SH-SY5Y (cell line): ENCODE data around the gene DLG2.

Experiments used
- GATA2 ChIP-seq: IDR thresholded peaks from 2 replicates; pipeline ENCODE4 v1.6.1; 2011; ENCODE audit warnings: mild to moderate bottlenecking, low read depth, low read length
- GATA3 ChIP-seq: IDR thresholded peaks from 2 replicates; pipeline ENCODE4 v1.6.1; 2011; ENCODE audit warnings: low read depth, mild to moderate bottlenecking, low read length, moderate library complexity

Gene DLG2

DNA sequence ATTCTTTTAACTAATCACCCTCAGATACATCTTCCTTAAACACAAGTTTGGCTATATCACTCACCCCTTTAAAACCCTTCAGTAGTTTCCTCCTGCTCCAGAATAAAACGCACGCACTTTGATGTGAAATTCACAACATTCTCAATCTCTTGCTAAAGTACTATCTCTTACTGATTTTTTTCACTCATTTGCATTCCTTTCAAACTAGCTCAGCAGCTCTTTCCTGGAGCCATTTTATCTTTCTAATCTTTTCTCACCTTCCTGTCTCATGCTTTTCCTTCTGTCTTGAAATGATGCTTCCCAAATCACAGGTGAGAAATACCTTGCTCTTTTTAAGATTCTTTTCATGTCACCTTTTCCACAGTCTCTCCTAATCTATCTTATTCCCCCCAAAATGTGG, 1074.4 kb downstream of the DLG2 start:
- TF ChIP-seq GATA3 (no peak), GATA2 (no peak)

DNA sequence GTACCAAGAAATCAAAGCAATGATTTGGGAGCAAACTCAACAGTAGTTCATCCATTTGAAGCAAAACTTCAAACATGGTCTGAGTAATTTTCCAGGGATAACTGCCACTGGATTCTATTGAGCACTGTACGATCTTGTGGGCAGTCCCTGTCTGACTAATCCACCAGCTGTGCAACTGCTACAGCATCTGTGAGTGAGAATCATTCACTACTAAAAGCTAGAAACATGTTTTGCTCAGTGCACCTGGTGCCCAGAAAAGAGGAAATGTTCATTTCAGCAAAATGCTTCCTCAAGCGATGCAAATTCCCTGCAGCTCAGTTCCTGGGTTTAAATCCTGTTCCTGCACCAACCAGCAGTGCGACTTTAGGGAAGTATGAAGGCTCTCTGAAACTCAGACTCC, 1077.9 kb downstream of the DLG2 start:
- TF ChIP-seq GATA2 (no peak), GATA3 (no peak)

DNA sequence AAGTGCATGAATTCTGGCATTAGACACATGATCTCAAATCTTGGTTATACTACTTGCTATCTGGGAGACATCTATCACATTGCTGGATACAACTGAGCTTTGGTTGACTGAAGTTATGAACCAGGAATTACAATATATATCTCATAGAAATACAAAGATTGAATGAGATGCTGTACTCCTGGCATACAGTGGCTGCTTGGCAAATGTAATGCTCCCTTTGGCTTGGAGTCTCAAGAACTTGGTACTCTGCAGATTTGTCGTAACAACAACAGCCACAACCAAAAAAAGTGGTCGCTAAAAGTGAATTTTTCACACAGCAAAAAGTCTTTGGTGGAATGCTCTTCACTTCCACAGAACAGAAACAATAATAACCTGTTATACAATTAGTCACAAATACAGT, 1082.6 kb downstream of the DLG2 start:
- no peak for TF ChIP-seq GATA3
- no peak for TF ChIP-seq GATA2

DNA sequence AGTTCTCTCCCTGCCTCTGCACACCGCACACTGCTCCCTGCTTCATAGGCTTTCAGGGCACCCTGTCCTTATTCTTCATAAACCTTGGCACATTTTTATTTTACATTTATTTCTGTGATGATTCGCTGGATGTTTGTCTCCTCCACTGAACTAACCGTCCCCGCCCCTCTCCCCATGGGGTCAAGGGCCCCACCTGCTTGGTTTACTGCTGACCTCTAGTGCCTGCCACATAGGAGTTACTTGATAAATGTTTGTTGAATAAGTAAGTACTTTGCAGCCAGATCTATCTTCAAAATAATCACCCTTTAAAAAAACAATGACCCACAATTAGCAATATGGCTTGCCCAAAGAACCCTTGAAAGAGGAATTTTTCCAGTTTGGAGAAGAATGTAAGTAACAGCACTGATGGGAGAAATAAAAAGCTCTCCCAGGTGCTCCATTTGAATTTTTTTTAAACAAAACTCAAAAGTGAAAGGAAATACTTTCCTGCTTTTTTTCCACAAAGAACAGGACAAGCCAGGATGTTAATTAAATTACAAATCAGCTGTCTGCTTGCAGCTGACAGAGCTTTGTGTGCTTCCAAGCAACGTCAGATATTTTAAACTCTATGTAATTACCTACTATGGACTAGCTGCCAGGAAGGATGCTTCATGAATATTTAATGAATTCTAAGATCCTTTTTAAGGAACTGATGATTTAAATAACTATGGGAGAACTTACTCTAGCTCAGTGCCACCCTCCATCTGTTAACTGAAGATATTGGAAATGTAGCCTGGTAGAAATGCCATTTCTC, 1083.6 kb downstream of the DLG2 start:
- TF ChIP-seq GATA2, result no peak
- TF ChIP-seq GATA3, result no peak

DNA sequence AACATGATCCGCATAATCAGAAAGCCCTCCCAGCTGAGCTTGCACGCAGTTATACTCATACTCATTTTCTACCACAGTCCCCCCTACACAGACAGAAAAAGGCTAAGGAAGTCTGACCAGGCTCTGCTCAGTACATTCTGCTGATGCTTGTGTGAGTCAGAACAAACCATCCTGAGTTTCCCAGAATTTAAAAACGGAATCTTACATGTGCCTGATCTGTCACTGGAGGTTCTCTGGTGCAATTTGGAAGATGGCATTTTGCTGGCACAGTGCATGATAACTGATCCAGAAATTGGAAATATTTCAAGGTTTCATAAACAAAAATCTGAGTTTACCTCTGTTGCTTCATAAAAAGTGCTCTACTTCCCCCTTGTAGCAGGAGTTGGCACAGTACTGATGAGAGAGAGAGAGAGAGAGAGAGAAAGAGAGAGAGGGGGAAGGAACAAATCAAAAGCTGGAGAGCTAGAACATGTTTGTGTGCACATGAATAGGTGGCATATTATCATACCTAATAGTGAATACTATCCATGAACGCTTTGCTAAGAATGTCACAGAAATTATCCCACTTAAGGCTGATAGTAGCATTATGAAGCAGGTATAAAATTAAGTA, 1085.3 kb downstream of the DLG2 start:
- TF ChIP-seq GATA2, result no peak
- no peak for TF ChIP-seq GATA3

DNA sequence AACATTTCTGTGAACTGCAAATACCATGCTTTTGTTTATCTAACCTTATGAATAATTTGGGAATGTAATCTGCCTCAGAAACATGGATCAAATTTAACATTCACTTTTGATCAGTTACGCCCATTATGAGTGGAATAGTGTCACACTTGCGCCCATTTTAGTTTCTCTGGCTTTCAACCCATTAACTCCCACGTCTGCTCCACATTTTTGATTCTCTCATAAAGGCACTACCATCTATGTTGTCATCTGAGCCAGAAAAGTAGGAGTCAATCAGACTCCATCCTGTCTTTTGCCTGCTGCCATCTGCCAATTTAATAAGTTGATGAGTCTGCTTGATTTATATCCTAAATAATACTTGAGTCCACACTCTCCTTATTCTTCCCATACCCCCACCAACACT, 1090.7 kb downstream of the DLG2 start:
- TF ChIP-seq GATA2, result no peak
- TF ChIP-seq GATA3, result no peak

DNA sequence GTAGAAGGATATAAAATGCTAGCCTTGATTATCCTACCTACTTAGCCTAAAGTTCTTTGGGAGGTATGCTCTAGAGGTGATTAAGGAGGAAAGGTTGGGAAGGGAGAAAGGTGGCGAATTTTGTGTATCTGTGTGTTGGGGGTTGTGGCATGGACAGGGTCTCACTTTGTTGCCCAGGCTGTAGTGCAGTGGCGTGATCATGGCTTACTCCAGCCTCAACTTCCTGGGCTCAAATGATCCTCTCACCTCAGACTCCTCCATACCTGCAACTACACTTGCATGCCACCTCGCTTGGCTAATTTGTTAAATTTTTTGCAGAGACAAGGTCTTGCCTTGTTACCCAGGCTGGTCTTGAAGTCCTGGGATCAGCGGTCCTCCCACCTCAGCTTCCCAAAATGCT, 1094.8 kb downstream of the DLG2 start:
- TF ChIP-seq GATA3 (no peak), GATA2 (no peak)

DNA sequence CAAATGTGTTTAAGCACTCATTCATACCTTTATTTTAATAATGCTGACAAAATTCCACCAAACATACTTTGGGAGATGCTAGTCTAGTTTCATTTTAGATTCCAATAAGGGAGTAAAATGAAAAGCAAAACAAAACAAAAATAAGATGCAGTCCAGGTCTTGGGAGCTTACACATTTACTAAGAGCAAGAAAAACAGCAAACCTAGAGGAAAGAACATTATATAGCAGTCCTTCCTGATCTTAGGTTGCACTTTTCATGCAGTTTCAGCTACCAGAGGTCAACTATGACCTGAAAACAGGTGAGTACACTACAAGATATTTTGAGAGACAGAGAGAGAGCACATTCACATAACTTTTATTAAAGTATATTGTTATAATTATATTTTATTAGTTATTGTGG, 1100.9 kb downstream of the DLG2 start:
- no peak for TF ChIP-seq GATA3
- TF ChIP-seq GATA2, result no peak

DNA sequence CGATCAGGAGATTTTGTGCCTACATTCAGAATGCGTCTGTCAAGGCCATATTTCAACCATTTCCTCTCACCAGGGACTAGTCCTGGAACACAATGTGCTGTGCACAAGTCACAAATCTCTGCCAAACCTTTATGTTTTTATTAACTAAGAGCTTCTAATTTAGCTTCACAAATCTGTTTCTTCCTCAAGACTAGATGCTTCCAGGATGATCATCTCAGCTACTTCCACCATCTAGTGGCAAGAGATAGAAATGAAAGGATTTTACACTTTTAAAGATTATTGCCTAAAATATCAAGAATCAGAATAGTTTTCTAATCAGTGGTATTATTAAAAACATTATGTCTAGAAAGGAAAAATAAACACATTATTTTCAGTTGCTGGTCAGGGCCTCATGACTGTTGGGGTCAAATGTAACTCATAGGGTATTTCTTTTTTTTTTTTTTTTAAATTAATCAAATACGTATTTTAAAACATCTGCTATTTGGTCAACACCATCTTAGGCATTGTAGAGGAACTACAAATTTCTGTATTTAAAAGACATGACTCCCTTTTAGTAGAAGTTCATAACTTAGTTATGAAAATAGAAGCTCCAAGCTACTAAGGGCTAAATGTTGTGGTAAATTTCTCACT, 1102.6 kb downstream of the DLG2 start:
- TF ChIP-seq GATA2 (no peak), GATA3 (no peak)

DNA sequence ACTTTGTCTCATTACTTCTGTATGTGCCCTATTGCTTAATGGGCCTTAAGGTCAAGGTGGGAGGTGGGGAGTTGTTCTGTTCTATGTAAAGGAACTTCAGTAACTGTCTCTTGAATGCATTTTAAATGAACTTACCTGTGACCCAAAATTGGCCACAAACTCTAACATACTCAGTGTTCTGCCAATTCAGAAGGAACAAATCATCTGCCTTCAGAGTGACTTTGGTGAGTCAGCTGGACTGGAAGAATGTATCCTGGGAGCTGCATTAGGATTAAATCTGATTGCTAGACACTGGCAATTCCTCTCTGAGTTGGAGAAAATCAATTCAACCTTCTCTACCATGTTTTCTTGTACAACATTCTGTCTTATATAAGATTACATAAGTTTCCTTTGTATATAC, 1104.8 kb downstream of the DLG2 start:
- TF ChIP-seq GATA2 (no peak), GATA3 (no peak)

DNA sequence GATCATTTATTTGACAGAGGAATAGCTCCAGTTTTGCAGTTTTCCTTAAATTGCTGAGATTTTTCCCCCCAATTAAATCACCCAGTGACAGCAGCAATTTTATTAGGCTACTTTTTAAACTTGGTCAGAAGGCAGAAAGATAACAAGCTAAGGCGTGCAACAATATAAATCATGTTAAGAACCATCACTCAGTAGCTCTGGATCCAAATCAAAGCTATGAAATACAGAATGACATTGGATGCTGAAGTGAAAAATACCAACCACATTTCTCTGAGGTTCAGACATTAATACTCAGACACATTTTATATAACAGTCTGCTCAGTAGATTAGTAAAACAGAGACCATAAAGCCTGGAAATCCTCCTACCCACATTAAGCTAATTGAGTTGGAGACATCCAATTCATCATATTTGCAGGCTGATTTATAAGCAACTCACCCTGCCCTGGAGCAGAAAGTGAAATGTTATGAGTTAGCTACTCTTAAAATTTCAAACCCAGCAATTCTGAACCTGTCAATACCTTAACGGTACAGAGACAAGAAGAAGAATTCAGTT, 1108.4 kb downstream of the DLG2 start:
- TF ChIP-seq GATA2 (peak; percentile 5; the same call in 1 of the 2 replicates), GATA3 (no peak)

DNA sequence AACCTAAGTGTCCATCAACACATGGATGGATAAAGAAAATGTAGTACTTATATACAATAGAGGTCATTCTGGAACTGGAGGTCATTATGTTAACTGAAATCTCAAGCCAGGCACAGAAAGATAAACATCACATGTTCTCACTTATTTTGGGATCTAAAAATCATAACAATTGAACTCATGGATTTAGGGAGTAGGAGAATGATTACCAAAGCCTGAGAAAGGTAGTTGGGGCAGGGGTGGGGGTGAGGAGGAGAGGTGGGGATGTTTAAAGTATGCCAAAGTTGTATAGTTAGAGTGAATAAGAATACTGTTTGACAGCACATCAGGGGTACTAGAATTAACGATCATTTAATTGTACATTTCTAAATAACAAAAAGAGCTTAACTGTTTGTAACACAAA, 1112.7 kb downstream of the DLG2 start:
- TF ChIP-seq GATA2, result no peak
- TF ChIP-seq GATA3, result no peak

DNA sequence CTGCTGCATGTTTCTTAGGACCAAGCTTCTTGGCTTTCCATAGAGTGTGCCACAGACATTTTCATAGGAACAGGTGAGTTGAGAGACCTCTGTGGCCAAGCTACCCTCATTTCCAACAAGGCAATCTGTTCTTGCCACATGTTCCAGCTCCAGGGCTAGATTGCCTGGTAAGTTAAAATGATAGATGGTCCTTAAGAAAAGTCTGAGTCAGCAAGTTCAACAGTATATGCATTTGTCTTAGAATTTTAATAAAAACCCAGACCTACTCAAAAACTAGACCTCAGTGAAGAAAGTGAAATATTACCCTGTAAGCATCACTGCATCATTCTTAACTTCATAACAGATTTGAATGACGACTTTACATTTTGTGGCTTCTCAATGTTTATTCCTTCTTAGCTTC, 1123.6 kb downstream of the DLG2 start:
- no peak for TF ChIP-seq GATA3
- no peak for TF ChIP-seq GATA2

DNA sequence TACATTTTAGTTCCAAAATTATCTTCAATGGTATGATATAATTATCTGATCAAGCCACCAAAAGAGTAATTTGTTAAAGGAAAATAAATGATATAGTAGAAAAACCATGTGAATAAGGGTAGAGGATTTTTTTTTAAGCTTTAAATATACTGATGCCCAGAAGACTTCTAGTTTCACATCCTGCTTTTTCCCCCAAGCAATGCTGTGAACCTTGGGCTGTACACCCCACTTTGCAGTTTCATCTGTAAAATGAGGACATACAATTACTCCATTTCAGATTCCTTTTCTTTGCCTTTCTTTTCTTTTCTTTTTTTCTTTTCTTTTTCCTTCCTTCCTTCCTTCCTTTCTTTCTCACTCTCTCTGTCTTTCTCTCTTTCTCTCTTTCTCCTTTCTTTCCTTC, 1125.4 kb downstream of the DLG2 start:
- TF ChIP-seq GATA2 (no peak), GATA3 (no peak)

DNA sequence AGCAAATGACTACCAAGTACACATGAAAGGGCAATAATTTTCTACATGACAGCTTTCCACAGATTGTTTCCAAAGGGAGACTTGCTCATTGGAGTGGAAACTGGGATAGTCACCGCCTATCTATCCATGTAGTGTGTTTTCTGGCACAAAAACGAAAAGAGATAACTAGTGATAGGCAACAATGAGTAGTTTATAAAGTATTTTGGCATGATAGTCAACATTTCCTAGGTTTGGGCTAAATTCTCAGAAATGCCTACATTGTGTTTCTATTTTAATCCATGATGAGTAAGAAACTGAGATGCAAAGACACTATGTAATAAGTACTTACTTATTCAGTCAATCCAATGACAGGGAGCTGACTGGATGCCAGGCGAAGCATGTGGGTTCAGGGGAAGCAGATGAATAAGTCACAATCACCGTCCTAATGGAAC, 1129.1 kb downstream of the DLG2 start:
- TF ChIP-seq GATA2 (no peak), GATA3 (no peak)

DNA sequence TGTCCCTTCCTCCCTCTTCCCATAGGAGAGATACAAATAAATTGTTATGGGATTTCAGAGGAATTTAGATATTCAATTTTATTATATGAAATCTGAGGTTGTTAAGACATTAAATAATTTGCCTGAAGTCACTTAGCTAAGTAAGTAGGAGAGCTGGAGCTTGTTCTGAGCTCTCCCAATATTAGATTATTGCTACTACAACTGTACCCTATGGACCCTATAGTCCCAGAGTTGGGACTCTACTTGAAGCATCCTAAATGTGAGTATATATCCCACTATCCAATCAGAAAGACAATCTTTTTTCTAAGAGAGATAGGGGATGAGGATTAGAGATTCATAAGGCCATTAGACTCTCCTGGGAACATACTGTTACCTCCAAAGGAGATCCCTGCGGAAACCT, 1130.0 kb downstream of the DLG2 start:
- no peak for TF ChIP-seq GATA3
- TF ChIP-seq GATA2, result no peak
